A549 (cell line): ENCODE data around the gene IL2RG. TPM values are rescaled to one million over a fixed set of nuclear protein-coding genes. Genes with fewer than 3 reads are reported as not detected.

ENCODE experiments used
- ATAC-seq, 2 experiments: fragments of 200-7000 bp in 1 of 2; fragments of >200 bp in 1 of 2; cut with Nextera tagmentation in 1 of 2; cut with Tn5 transposase in 1 of 2; 3 replicates each; pipeline versions ENCODE4 v1.8.0 to v1.9.1; 2018 to 2020; ENCODE audit warnings: mild to moderate bottlenecking in 1 of 2, moderate library complexity in 1 of 2
- CTCF ChIA-PET: fragments of 300-600 bp; sonication (Branson Sonifier 250); formaldehyde crosslinking; extraction: SDS; loops from one replicate; lab custom pipeline; 2021; ENCODE audit warnings: antibody characterized with exemption, inconsistent platforms; lab: Yijun Ruan, JAX
- POLR2A ChIA-PET: fragments of 350-600 bp; formaldehyde crosslinking; extraction: SDS; loops from one replicate; lab custom pipeline; 2021; ENCODE audit warnings: antibody characterized with exemption, inconsistent platforms; lab: Yijun Ruan, JAX
- DNase-seq, 2 experiments: peaks; one replicate each; pipeline versions ENCODE4 v3.0.0 to v3.0.0-alpha.2; 2011 to 2016; ENCODE audit warnings: low read depth in 1 of 2, low spot score in 1 of 2
- FAIRE-seq: peaks from 2 replicates; lab custom pipeline; 2011; peaks lifted over from hg19 to GRCh38; lab: Jason Lieb, UNC
- H3K27ac ChIP-seq, 2 experiments: fragments of >200 bp; sonication (Bioruptor Twin); formaldehyde crosslinking; 3 replicates each; pipeline ENCODE4 v1.5.1; 2016 to 2017
- H3K4me1 ChIP-seq: fragments of >200 bp; sonication (Bioruptor Twin); formaldehyde crosslinking; 3 replicates; pipeline ENCODE4 v1.6.1; 2016
- H3K4me2 ChIP-seq: fragments of >200 bp; sonication (Bioruptor Twin); formaldehyde crosslinking; 3 replicates; pipeline ENCODE4 v1.6.1; 2016
- H3K4me3 ChIP-seq: fragments of >200 bp; sonication (Bioruptor Twin); formaldehyde crosslinking; 3 replicates; pipeline ENCODE4 v1.5.1; 2016
- H3K9me3 ChIP-seq: fragments of >200 bp; sonication (Bioruptor Twin); formaldehyde crosslinking; 3 replicates; pipeline ENCODE4 v1.6.1; 2016
- CEBPB ChIP-seq, 2 experiments: fragments of >200 bp in 1 of 2; sonication (Bioruptor Twin) in 1 of 2; formaldehyde crosslinking in 1 of 2; IDR thresholded peaks; 2 replicates each; pipeline ENCODE4 v1.6.1; 2012 to 2016
- CHD2 ChIP-seq: fragments of 150-350 bp; IDR thresholded peaks from 2 replicates; pipeline ENCODE4 v1.6.1; 2014; ENCODE audit warnings: low read length; ENCODE audit not compliant: partially characterized antibody
- CHD4 ChIP-seq: fragments of 200-600 bp; sonication (generic); IDR thresholded peaks from 2 replicates; pipeline ENCODE4 v1.6.1; 2016; ENCODE audit warnings: antibody characterized with exemption, mild to moderate bottlenecking, borderline replicate concordance
- E2F6 ChIP-seq: IDR thresholded peaks from 2 replicates; pipeline ENCODE4 v1.6.1; 2012; ENCODE audit warnings: low read depth, borderline replicate concordance
- EHF ChIP-seq: fragments of 250-450 bp; sonication (Bioruptor Pico); IDR thresholded peaks from 2 replicates; pipeline ENCODE4 v1.5.0; 2020; ENCODE audit warnings: mild to moderate bottlenecking
- EP300 ChIP-seq, 2 experiments: fragments of >200 bp; sonication (Bioruptor Twin); formaldehyde crosslinking; IDR thresholded peaks; 2 replicates in 1 of 2; 3 replicates in 1 of 2; pipeline ENCODE4 v1.6.1; 2016 to 2017
- FOXS1 ChIP-seq: fragments of 250-450 bp; sonication (Bioruptor Pico); IDR thresholded peaks from 2 replicates; pipeline ENCODE4 v1.5.0; 2020; ENCODE audit warnings: mild to moderate bottlenecking, moderate library complexity
- GATA3 ChIP-seq: IDR thresholded peaks from 2 replicates; pipeline ENCODE4 v1.6.1; 2012; ENCODE audit warnings: borderline replicate concordance
- HES2 ChIP-seq: fragments of >200 bp; sonication (Bioruptor Twin); formaldehyde crosslinking; IDR thresholded peaks from 2 replicates; pipeline ENCODE4 v1.6.1; 2016
- HOXB13 ChIP-seq: fragments of 250-450 bp; sonication (Bioruptor Pico); IDR thresholded peaks from 2 replicates; pipeline ENCODE4 v1.5.0; 2020; ENCODE audit warnings: low read depth, mild to moderate bottlenecking, moderate library complexity
- JUNB ChIP-seq: fragments of >200 bp; sonication (Bioruptor Twin); formaldehyde crosslinking; IDR thresholded peaks from 2 replicates; pipeline ENCODE4 v1.6.1; 2016
- MAFK ChIP-seq: fragments of 450-650 bp; IDR thresholded peaks from 2 replicates; pipeline ENCODE4 v1.6.1; 2014; ENCODE audit not compliant: partially characterized antibody
- MYC ChIP-seq: IDR thresholded peaks from 2 replicates; pipeline ENCODE4 v1.6.1; 2012; ENCODE audit warnings: mild to moderate bottlenecking, inconsistent platforms, low read length, improper control_type of control experiment, borderline replicate concordance
- NFE2L2 ChIP-seq: fragments of 150-350 bp; conservative IDR thresholded peaks from 2 replicates; pipeline ENCODE4 v1.6.1; 2014; ENCODE audit warnings: low read length
- POLR2AphosphoS2 ChIP-seq: conservative IDR thresholded peaks from 2 replicates; pipeline ENCODE4 v1.6.1; 2012; ENCODE audit warnings: low read length, improper control_type of control experiment, inconsistent platforms
- RAD21 ChIP-seq, 2 experiments: fragments of >200 bp in 1 of 2; sonication (Bioruptor Twin) in 1 of 2; formaldehyde crosslinking in 1 of 2; IDR thresholded peaks in 1 of 2; conservative IDR thresholded peaks in 1 of 2; 2 replicates in 1 of 2; 3 replicates in 1 of 2; pipeline ENCODE4 v1.6.1; 2012 to 2018; ENCODE audit warnings: inconsistent platforms in 1 of 2
- RARB ChIP-seq: fragments of 250-450 bp; sonication (Bioruptor Pico); IDR thresholded peaks from 2 replicates; pipeline ENCODE4 v1.8.0; 2021; ENCODE audit warnings: mild to moderate bottlenecking, moderate library complexity
- RCOR1 ChIP-seq: fragments of 150-350 bp; IDR thresholded peaks from 2 replicates; pipeline ENCODE4 v1.6.1; 2014; ENCODE audit warnings: antibody characterized with exemption, low read length, low read depth
- RFX5 ChIP-seq: fragments of 450-650 bp; IDR thresholded peaks from 2 replicates; pipeline ENCODE4 v1.7.1; 2014; ENCODE audit warnings: antibody characterized with exemption, mild to moderate bottlenecking, moderate library complexity
- TFCP2L1 ChIP-seq: fragments of 250-450 bp; sonication (Bioruptor Pico); IDR thresholded peaks from 2 replicates; pipeline ENCODE4 v1.5.0; 2021; ENCODE audit warnings: mild to moderate bottlenecking
- TP53 ChIP-seq: fragments of 250-450 bp; sonication (Bioruptor Pico); IDR thresholded peaks from 2 replicates; pipeline ENCODE4 v1.5.0; 2021; ENCODE audit warnings: mild to moderate bottlenecking, moderate library complexity
- USF2 ChIP-seq: fragments of 450-650 bp; IDR thresholded peaks from 2 replicates; pipeline ENCODE4 v1.6.1; 2014; ENCODE audit warnings: antibody characterized with exemption
- ZFP36 ChIP-seq: fragments of 450-650 bp; IDR thresholded peaks from 2 replicates; pipeline ENCODE4 v1.6.1; 2014; ENCODE audit warnings: borderline replicate concordance; ENCODE audit not compliant: partially characterized antibody
- ZSCAN20 ChIP-seq: fragments of 250-450 bp; sonication (Bioruptor Pico); IDR thresholded peaks from 2 replicates; pipeline ENCODE4 v1.8.0; 2022; ENCODE audit warnings: mild to moderate bottlenecking, moderate library complexity
- WGBS: methylation state at CpG from one replicate; pipeline ENCODE4 v1.1.6; 2017; ENCODE audit errors: missing lambda C conversion rate; 5-methylcytosine and 5-hydroxymethylcytosine counted together
- polyA plus RNA-seq, 4 experiments: library from polyadenylated mRNA; depleted of rRNA in 3 of 4; stranded (reverse); fragments of >200 nt; fragmentation: RNase III in 1 of 4; extraction: RNeasy Plus Mini Kit Qiagen cat#74134 plus additional on column Dnase treatment in 1 of 4; gene quantifications; 2 replicates in 3 of 4; 3 replicates in 1 of 4; pipeline ENCODE4 v1.2.3, GENCODE V29; 2011 to 2017
- TF ChIP-seq, protein P1 (sequence below): IDR thresholded peaks from 2 replicates; pipeline ENCODE4 v1.6.1; 2012

IL2RG gene
- polyA plus RNA-seq, 2 of the 4 experiments (the other 2 are of a cell fraction) = 0.22 to 0.23 TPM

DNA sequence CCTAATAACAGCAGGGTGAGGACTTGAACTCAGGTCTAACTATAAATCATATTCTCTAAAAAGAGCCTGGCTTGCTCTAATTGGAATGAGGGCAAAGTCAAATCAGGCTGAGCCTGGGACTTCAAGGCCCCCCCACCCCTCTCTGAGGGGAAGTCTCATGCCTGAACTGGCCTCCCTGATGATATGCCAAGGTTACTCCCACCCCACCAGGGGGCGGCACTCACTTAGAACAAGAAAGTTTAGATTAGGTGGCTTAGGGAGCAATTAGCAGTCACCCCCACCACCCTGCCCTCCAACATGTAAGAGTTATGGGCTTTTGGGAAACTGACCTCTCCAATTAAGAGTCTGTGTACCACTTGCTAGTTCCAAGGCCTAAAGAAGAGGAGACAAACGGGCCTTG, 13.1 kb downstream of the IL2RG start (continued):
- TF ChIP-seq CEBPB (IDR thresholded peaks at IDR 0.05) (no peak), RAD21 (conservative IDR thresholded peaks at IDR 0.05 in 1 of 2, IDR thresholded peaks at IDR 0.05 in 1 of 2) (peak; percentile 44 to 55; a peak in 4 of 5 replicates), MYC (no peak), JUNB (no peak)
- TF ChIP-seq, protein P1, sequence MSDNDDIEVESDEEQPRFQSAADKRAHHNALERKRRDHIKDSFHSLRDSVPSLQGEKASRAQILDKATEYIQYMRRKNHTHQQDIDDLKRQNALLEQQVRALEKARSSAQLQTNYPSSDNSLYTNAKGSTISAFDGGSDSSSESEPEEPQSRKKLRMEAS = no peak

- TF ChIP-seq RFX5 (no peak), MAFK (no peak), EP300 (IDR thresholded peaks at IDR 0.05) (no peak), GATA3 (no peak), HOXB13 (no peak), CHD2 (no peak), MYC (no peak), RARB (CRISPR knock-in tag) (no peak), USF2 (no peak), CHD4 (no peak), TP53 (CRISPR knock-in tag) (no peak), POLR2AphosphoS2 (no peak), HES2 (no peak), NFE2L2 (no peak)
- TF ChIP-seq, all 56 proteins: peak for 0
- Histone ChIP-seq H3K9me3 (no peaks in the 10 kb centered on the region), H3K4me2 (peak overlapping the region; percentile 83), H3K27ac (peak overlapping the region; percentile 78 to 86; a peak in 5 of 6 replicates), H3K4me3 (peak overlapping the region; percentile 58), H3K4me1 (peaks cover 6% of the 10 kb centered on the region; the same call in 2 of the 3 replicates)
- POLR2A ChIA-PET = no interaction called here
- no peak for FAIRE-seq
- ATAC-seq = peak in 1 of 2 experiments; percentile 2; a peak in 1 of 6 replicates
- CTCF ChIA-PET = interaction anchor here (1.1 kb wide), 1 partner anchor 83 kb away, joined by 3 read pairs; no protein-coding TSS in a partner anchor
- DNase-seq = no peak
- WGBS = 15% methylated on average over 5 of the region's 9 CpGs
Observed at GRCh38 chrX:71096760-71097032, 14.7 kb downstream of the IL2RG start.

GRCh38 chrX:71095981-71096759, 15.2 kb downstream of the IL2RG start:
- peak overlapping the region; percentile 83 for H3K4me2 ChIP-seq
- no peak for FAIRE-seq
- no peaks in the 10 kb centered on the region for H3K9me3 ChIP-seq
- peak overlapping the region; percentile 58 for H3K4me3 ChIP-seq
- TF ChIP-seq FOXS1 (CRISPR knock-in tag) (no peak), CHD2 (no peak), RARB (CRISPR knock-in tag) (no peak), TFCP2L1 (no peak), ZSCAN20 (CRISPR knock-in tag) (no peak), E2F6 (no peak), ZFP36 (no peak), RCOR1 (no peak), EHF (CRISPR knock-in tag) (no peak), HOXB13 (no peak)
- TF ChIP-seq, protein P1 = no peak
- TF ChIP-seq, all 56 proteins: peak for 0
- ChIA-PET CTCF (interaction anchor here (1.1 kb wide), 1 partner anchor 83 kb away, joined by 3 read pairs; no protein-coding TSS in a partner anchor), POLR2A (no interaction called here)
- 3% methylated on average over 18 of the region's 46 CpGs for WGBS
- peak in 1 of 2 experiments; percentile 65 for DNase-seq
- Histone ChIP-seq H3K27ac (peak overlapping the region; percentile 78 to 86), H3K4me1 (peaks cover 6% of the 10 kb centered on the region; the same call in 2 of the 3 replicates)
- ATAC-seq = peak; percentile 51 to 61
